Measurements from ENCODE around the gene DSP.

DNA sequence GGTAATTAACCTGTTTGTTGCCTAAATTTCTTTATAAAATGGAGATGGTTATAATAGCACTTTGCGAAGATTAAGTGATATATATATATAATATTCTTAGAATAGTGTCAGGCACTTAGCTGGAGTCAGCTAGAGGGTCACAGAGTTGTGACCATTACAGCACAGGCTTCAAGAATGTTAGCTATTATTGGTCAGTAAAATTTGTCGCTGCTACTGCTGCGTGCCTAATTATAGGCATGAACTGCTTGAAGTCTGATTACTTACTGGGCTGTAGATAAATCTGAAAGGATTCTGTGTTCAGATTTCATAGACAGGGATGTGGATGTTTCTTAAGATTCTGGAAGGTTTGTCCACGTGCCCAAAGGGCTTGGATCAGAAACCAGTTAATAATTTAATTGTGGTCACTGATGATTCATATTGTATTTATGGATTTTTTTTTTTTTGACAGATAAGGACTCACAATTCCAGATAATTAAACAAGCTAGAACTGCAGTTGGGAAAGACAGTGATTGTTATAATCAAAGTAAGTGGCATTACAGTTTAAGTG, 53.2 kb downstream of the DSP start:
- TF ChIP-seq, protein P1, sequence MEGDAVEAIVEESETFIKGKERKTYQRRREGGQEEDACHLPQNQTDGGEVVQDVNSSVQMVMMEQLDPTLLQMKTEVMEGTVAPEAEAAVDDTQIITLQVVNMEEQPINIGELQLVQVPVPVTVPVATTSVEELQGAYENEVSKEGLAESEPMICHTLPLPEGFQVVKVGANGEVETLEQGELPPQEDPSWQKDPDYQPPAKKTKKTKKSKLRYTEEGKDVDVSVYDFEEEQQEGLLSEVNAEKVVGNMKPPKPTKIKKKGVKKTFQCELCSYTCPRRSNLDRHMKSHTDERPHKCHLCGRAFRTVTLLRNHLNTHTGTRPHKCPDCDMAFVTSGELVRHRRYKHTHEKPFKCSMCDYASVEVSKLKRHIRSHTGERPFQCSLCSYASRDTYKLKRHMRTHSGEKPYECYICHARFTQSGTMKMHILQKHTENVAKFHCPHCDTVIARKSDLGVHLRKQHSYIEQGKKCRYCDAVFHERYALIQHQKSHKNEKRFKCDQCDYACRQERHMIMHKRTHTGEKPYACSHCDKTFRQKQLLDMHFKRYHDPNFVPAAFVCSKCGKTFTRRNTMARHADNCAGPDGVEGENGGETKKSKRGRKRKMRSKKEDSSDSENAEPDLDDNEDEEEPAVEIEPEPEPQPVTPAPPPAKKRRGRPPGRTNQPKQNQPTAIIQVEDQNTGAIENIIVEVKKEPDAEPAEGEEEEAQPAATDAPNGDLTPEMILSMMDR (IDR thresholded peaks at IDR 0.05), result no peak
- no peak for TF ChIP-seq POLR2A (IDR thresholded peaks at IDR 0.05)
